GM23338 (cell line): ENCODE results near the gene OXNAD1. TPM values are rescaled to one million over a fixed set of nuclear protein-coding genes. Genes with fewer than 3 reads are reported as not detected.

ENCODE experiments used
- ATAC-seq: fragments of 200-7000 bp; cut with Tn5 transposase; 3 replicates; pipeline ENCODE4 v1.9.1; 2020
- DNase-seq: peaks from one replicate; pipeline ENCODE4 v3.0.0-alpha.2; 2015; ENCODE audit warnings: low spot score
- H2AFZ ChIP-seq: fragments of 200-600 bp; sonication (generic); 2 replicates; pipeline ENCODE4 v1.8.0; 2016; ENCODE audit warnings: antibody characterized with exemption, mild to moderate bottlenecking, moderate library complexity
- H3F3A ChIP-seq: fragments of 200-600 bp; sonication (generic); replicated peaks from 2 replicates; pipeline ENCODE4 v1.8.0; 2017; ENCODE audit warnings: antibody characterized with exemption, mixed run types, low read depth
- H3K27ac ChIP-seq: fragments of 200-600 bp; sonication (generic); 2 replicates; pipeline ENCODE4 v1.6.1; 2016; ENCODE audit warnings: low read depth
- H3K27me3 ChIP-seq: fragments of 200-600 bp; sonication (generic); 2 replicates; pipeline ENCODE4 v1.8.0; 2016; ENCODE audit warnings: mild to moderate bottlenecking, mixed run types, moderate library complexity; ENCODE audit not compliant: insufficient read depth
- H3K36me3 ChIP-seq: fragments of 200-600 bp; sonication (generic); 2 replicates; pipeline ENCODE4 v1.8.0; 2016; ENCODE audit warnings: mild to moderate bottlenecking; ENCODE audit not compliant: insufficient read depth
- H3K4me1 ChIP-seq: fragments of 200-600 bp; sonication (generic); 2 replicates; pipeline ENCODE4 v1.8.0; 2016; ENCODE audit warnings: mild to moderate bottlenecking, moderate library complexity; ENCODE audit not compliant: insufficient read depth
- H3K4me2 ChIP-seq: fragments of 200-600 bp; sonication (generic); 2 replicates; pipeline ENCODE4 v1.7.1; 2017; ENCODE audit warnings: mixed run types
- H3K4me3 ChIP-seq: fragments of 200-600 bp; sonication (generic); 2 replicates; pipeline ENCODE4 v1.6.1; 2016; ENCODE audit warnings: mixed run types
- H3K79me2 ChIP-seq: fragments of 200-600 bp; sonication (generic); replicated peaks from 2 replicates; pipeline ENCODE4 v1.8.0; 2017; ENCODE audit warnings: mild to moderate bottlenecking; ENCODE audit not compliant: insufficient read depth
- H3K9me2 ChIP-seq: fragments of 200-600 bp; sonication (generic); 2 replicates; pipeline ENCODE4 v1.8.0; 2017; ENCODE audit not compliant: insufficient read depth
- H4K20me1 ChIP-seq: fragments of 200-600 bp; sonication (generic); replicated peaks from 2 replicates; pipeline ENCODE4 v1.8.0; 2017; ENCODE audit warnings: mild to moderate bottlenecking; ENCODE audit not compliant: insufficient read depth
- H3K27ac Mint-ChIP-seq: 2 replicates; pipeline ENCODE4 v1.8.0; 2020; ENCODE audit warnings: inconsistent platforms, mild to moderate bottlenecking, moderate library complexity, mixed read lengths
- H3K27me3 Mint-ChIP-seq: 3 replicates; pipeline ENCODE4 v1.8.0; 2022; ENCODE audit warnings: low read depth, mild to moderate bottlenecking, moderate library complexity, mixed read lengths, inconsistent platforms; ENCODE audit not compliant: insufficient read depth, poor library complexity
- H3K36me3 Mint-ChIP-seq: 3 replicates; pipeline ENCODE4 v1.8.0; 2021; ENCODE audit warnings: low read depth, mild to moderate bottlenecking, inconsistent platforms, moderate library complexity, mixed read lengths
- H3K4me1 Mint-ChIP-seq: 3 replicates; pipeline ENCODE4 v1.8.0; 2020; ENCODE audit warnings: mild to moderate bottlenecking, inconsistent platforms, mixed read lengths
- H3K4me3 Mint-ChIP-seq: 3 replicates; pipeline ENCODE4 v1.8.0; 2021; ENCODE audit warnings: moderate library complexity, mild to moderate bottlenecking, inconsistent platforms, mixed read lengths
- H3K9me3 Mint-ChIP-seq: 3 replicates; pipeline ENCODE4 v1.8.0; 2020; ENCODE audit warnings: moderate library complexity, mild to moderate bottlenecking, inconsistent platforms, mixed read lengths
- CREB1 ChIP-seq: fragments of 250-450 bp; sonication (Bioruptor Pico); IDR thresholded peaks from 2 replicates; pipeline ENCODE4 v1.5.0; 2020; ENCODE audit warnings: low read depth, mild to moderate bottlenecking, moderate library complexity
- CTCF ChIP-seq, 2 experiments: fragments of 200-600 bp in 1 of 2; sonication (generic) in 1 of 2; conservative IDR thresholded peaks; 2 replicates each; pipeline versions ENCODE4 v1.5.1 to v1.6.1; 2016 to 2017; ENCODE audit warnings: antibody characterized with exemption in 2 of 2, low read depth in 2 of 2, mild to moderate bottlenecking in 2 of 2, moderate library complexity in 1 of 2
- ETS1 ChIP-seq: IDR thresholded peaks from 2 replicates; pipeline ENCODE4 v1.6.1; 2016; ENCODE audit warnings: antibody characterized with exemption
- EZH2 ChIP-seq: fragments of 200-600 bp; sonication (generic); IDR thresholded peaks from one replicate; pipeline ENCODE4 v1.8.0; 2017; ENCODE audit warnings: antibody characterized with exemption, mild to moderate bottlenecking, low read depth; ENCODE audit not compliant: unreplicated experiment
- EZH2phosphoT487 ChIP-seq: fragments of 200-600 bp; sonication (generic); IDR thresholded peaks from one replicate; pipeline ENCODE4 v1.8.1; 2018; ENCODE audit warnings: antibody characterized with exemption; ENCODE audit not compliant: unreplicated experiment
- JUNB ChIP-seq: IDR thresholded peaks from one replicate; pipeline ENCODE4 v1.6.1; 2016; ENCODE audit warnings: antibody characterized with exemption; ENCODE audit not compliant: unreplicated experiment
- NANOG ChIP-seq: IDR thresholded peaks from 2 replicates; pipeline ENCODE4 v1.6.1; 2016; ENCODE audit warnings: antibody characterized with exemption, borderline replicate concordance
- POLR2AphosphoS5 ChIP-seq: IDR thresholded peaks from 2 replicates; pipeline ENCODE4 v1.6.1; 2016; ENCODE audit warnings: antibody characterized with exemption, low read depth
- REST ChIP-seq: IDR thresholded peaks from one replicate; pipeline ENCODE4 v1.6.1; 2018; ENCODE audit warnings: antibody characterized with exemption; ENCODE audit not compliant: unreplicated experiment
- STAT1 ChIP-seq: IDR thresholded peaks from one replicate; pipeline ENCODE4 v1.6.1; 2016; ENCODE audit warnings: antibody characterized with exemption; ENCODE audit not compliant: unreplicated experiment
- ZNF114 ChIP-seq: fragments of 250-450 bp; sonication (Bioruptor Pico); IDR thresholded peaks from 2 replicates; pipeline ENCODE4 v1.5.0; 2020; ENCODE audit warnings: mild to moderate bottlenecking, moderate library complexity
- ZNF331 ChIP-seq: fragments of 250-450 bp; sonication (Bioruptor Pico); IDR thresholded peaks from 2 replicates; pipeline ENCODE4 v1.5.0; 2020; ENCODE audit warnings: low read depth, mild to moderate bottlenecking, moderate library complexity
- ZNF462 ChIP-seq: fragments of 250-450 bp; sonication (Bioruptor Pico); IDR thresholded peaks from 2 replicates; pipeline ENCODE4 v1.5.0; 2020; ENCODE audit warnings: mild to moderate bottlenecking, moderate library complexity
- polyA plus RNA-seq: library from polyadenylated mRNA; unstranded; fragments of >200 nt; fragmentation: Nextera tagmentation; extraction: Ambion mirVana; gene quantifications from 2 replicates; pipeline ENCODE4 v1.2.1, GENCODE V29; 2016
- total RNA-seq: library from RNA; depleted of rRNA; stranded (reverse); fragments of >200 nt; shearing (Covaris generic); gene quantifications from 2 replicates; pipeline ENCODE4 v1.2.3, GENCODE V29; 2014

Gene OXNAD1
- total and polyA plus RNA-seq, 2 experiments from 2014 or later: 22.9 to 34.2 TPM

- Mint-ChIP-seq H3K9me3 (no peaks in the 10 kb centered on the region; the same call in 2 of the 3 replicates), H3K4me1 (peaks cover 4% of the 10 kb centered on the region; the same call in 2 of the 3 replicates), H3K27ac (no peak overlapping the region), H3K27me3 (peaks cover 8% of the 10 kb centered on the region), H3K4me3 (no peak overlapping the region), H3K36me3 (no peaks in the 10 kb centered on the region)
- Histone ChIP-seq H3K4me1 (no peaks in the 10 kb centered on the region), H4K20me1 (no peaks in the 10 kb centered on the region; the same call in 1 of the 2 replicates), H3K9me2 (no peaks in the 10 kb centered on the region), H3K4me2 (no peak overlapping the region), H3K79me2 (no peaks in the 10 kb centered on the region), H3K27me3 (no peaks in the 10 kb centered on the region), H2AFZ (0 out of 2 replicates have a peak overlapping the region, but pooled peaks have one; percentile 7), H3K4me3 (no peak overlapping the region), H3K27ac (no peak overlapping the region), H3K36me3 (no peaks in the 10 kb centered on the region), H3F3A (no peaks in the 10 kb centered on the region)
- no peak for DNase-seq
- TF ChIP-seq ZNF462 (CRISPR knock-in tag) (no peak), NANOG (no peak), POLR2AphosphoS5 (no peak), CTCF (conservative IDR thresholded peaks at IDR 0.05; ENCODE audit: low read depth in 2 of 2) (no peak), EZH2phosphoT487 (no peak), JUNB (no peak), CREB1 (CRISPR knock-in tag) (no peak), ZNF331 (CRISPR knock-in tag) (no peak), ZNF114 (CRISPR knock-in tag) (no peak), REST (no peak), STAT1 (no peak), ETS1 (no peak), EZH2 (no peak)
- ATAC-seq: no peak
These were observed 19.4 kb upstream of the OXNAD1 start for GRCh38 chr3:16245609-16246008.
